Astrocyte (in vitro differentiated cells and primary cell): ENCODE results near the gene LRRC66. TPM values are rescaled to one million over a fixed set of nuclear protein-coding genes. Genes with fewer than 3 reads are reported as not detected.
A peak's percentile ranks its signal among the peaks of the same experiment; 100 is the strongest.

Experiments
- DNase-seq: peaks from one replicate; pipeline ENCODE4 v3.0.0-alpha.2; 2010; ENCODE audit warnings: low read depth
- FAIRE-seq: peaks from 2 replicates; lab custom pipeline; 2011; peaks lifted over from hg19 to GRCh38; lab: Jason Lieb, UNC
- H2AFZ ChIP-seq: 2 replicates; pipeline ENCODE4 v1.6.0; 2012; ENCODE audit warnings: low read depth, low read length, inconsistent platforms
- H3K27ac ChIP-seq: 2 replicates; pipeline ENCODE4 v1.5.1; 2011; ENCODE audit warnings: low read depth, low read length, inconsistent platforms
- H3K27me3 ChIP-seq: 2 replicates; pipeline ENCODE4 v1.6.0; 2011; ENCODE audit warnings: low read length, inconsistent platforms; ENCODE audit not compliant: insufficient read depth
- H3K36me3 ChIP-seq: 2 replicates; pipeline ENCODE4 v1.5.1; 2011; ENCODE audit warnings: low read length, inconsistent platforms; ENCODE audit not compliant: insufficient read depth
- H3K4me1 ChIP-seq: 2 replicates; pipeline ENCODE4 v1.5.1; 2011; ENCODE audit warnings: low read length, inconsistent platforms; ENCODE audit not compliant: insufficient read depth
- H3K4me2 ChIP-seq: 2 replicates; pipeline ENCODE4 v1.6.0; 2012; ENCODE audit warnings: low read length, inconsistent platforms
- H3K4me3 ChIP-seq: 2 replicates; pipeline ENCODE4 v1.5.1; 2011; ENCODE audit warnings: low read depth, mild to moderate bottlenecking, low read length, inconsistent platforms; ENCODE audit not compliant: insufficient read depth
- H3K79me2 ChIP-seq: 2 replicates; pipeline ENCODE4 v1.6.0; 2012; ENCODE audit warnings: mild to moderate bottlenecking, low read length, inconsistent platforms; ENCODE audit not compliant: insufficient read depth
- H3K9ac ChIP-seq: 2 replicates; pipeline ENCODE4 v1.6.0; 2012; ENCODE audit warnings: mild to moderate bottlenecking, low read length, inconsistent platforms
- H3K9me3 ChIP-seq: 2 replicates; pipeline ENCODE4 v1.5.1; 2012; ENCODE audit warnings: low read depth, mild to moderate bottlenecking, low read length, inconsistent platforms; ENCODE audit not compliant: insufficient read depth
- H4K20me1 ChIP-seq: 2 replicates; pipeline ENCODE4 v1.6.0; 2012; ENCODE audit warnings: low read length, inconsistent platforms; ENCODE audit not compliant: insufficient read depth
- H3K27ac Mint-ChIP-seq: one replicate; pipeline ENCODE4 v1.8.0; 2021; ENCODE audit warnings: mild to moderate bottlenecking, mixed read lengths; ENCODE audit not compliant: unreplicated experiment
- H3K27me3 Mint-ChIP-seq: one replicate; pipeline ENCODE4 v1.8.0; 2021; ENCODE audit warnings: low read depth, mixed read lengths; ENCODE audit not compliant: unreplicated experiment
- H3K36me3 Mint-ChIP-seq: one replicate; pipeline ENCODE4 v1.8.0; 2021; ENCODE audit warnings: low read depth, mixed read lengths; ENCODE audit not compliant: unreplicated experiment
- H3K4me1 Mint-ChIP-seq: one replicate; pipeline ENCODE4 v1.8.0; 2021; ENCODE audit warnings: low read depth, mixed read lengths; ENCODE audit not compliant: unreplicated experiment
- H3K4me3 Mint-ChIP-seq: one replicate; pipeline ENCODE4 v1.8.0; 2021; ENCODE audit warnings: mild to moderate bottlenecking, moderate library complexity, mixed read lengths; ENCODE audit not compliant: unreplicated experiment
- H3K9me3 Mint-ChIP-seq: one replicate; pipeline ENCODE4 v1.8.0; 2021; ENCODE audit warnings: mild to moderate bottlenecking, mixed read lengths; ENCODE audit not compliant: unreplicated experiment
- CTCF ChIP-seq: IDR thresholded peaks from 2 replicates; pipeline ENCODE4 v1.5.1; 2011; ENCODE audit warnings: low read depth, mild to moderate bottlenecking, inconsistent platforms, low read length, moderate library complexity; ENCODE audit not compliant: insufficient read depth
- EZH2 ChIP-seq: IDR thresholded peaks from 2 replicates; pipeline ENCODE4 v1.6.1; 2012; ENCODE audit warnings: mild to moderate bottlenecking, low read length, inconsistent platforms; ENCODE audit not compliant: insufficient read depth
- total RNA-seq: library from RNA; stranded (reverse); gene quantifications from 2 replicates; pipeline ENCODE4 v1.2.1, GENCODE V29; 2021

Gene LRRC66
- total RNA-seq, 1 donor from 2014 or later: 0.32 TPM

DNA sequence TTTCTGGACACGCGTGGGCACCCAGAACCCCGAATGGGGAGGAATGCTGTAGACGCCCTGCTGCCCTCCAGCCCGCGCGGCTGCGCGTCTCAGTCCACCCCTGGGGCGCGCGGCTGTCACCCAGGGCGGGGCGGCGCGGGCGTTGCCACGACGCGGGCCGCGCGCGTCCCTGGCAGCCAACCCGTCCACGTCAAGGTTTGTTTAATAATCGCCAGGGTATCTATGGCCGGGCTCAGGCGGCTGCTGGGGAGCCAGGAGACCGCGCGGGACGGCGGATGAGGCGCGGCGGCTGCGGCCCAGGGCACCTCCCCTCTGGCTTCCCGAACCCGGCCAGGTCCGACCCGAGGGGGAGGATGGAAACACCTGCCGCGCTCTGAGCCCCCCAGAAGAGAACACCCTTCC lies 31.1 kb upstream of the LRRC66 start, which contains the start of gene SPATA18:
TSS of gene SPATA18 (plus strand) at position 92 of the 402 bp plus-strand sequence. CDS start 401 bp downstream, outside the sequence.
- Histone ChIP-seq H3K4me3 (peak within 1 kb of the TSS; percentile 82), H4K20me1 (no peaks in the 10 kb centered on the region), H3K9me3 (no peaks in the 10 kb centered on the region), H3K36me3 (no peaks in the 10 kb centered on the region), H3K4me2 (peak within 1 kb of the TSS; percentile 100), H3K4me1 (peaks cover 7% of the 10 kb centered on the region), H2AFZ (peak within 1 kb of the TSS; percentile 96), H3K9ac (peak within 1 kb of the TSS; percentile 86), H3K79me2 (no peaks in the 10 kb centered on the region), H3K27ac (peak within 1 kb of the TSS; percentile 76), H3K27me3 (no peaks in the 10 kb centered on the region)
- H3K9me3 Mint-ChIP-seq: peaks cover 2% of the 10 kb centered on the region
- no peaks in the 10 kb centered on the region for H3K27me3 Mint-ChIP-seq
- H3K4me3 Mint-ChIP-seq: peak within 1 kb of the TSS; percentile 95
- H3K36me3 Mint-ChIP-seq: no peaks in the 10 kb centered on the region
- peak within 1 kb of the TSS; percentile 95 for H3K27ac Mint-ChIP-seq
- H3K4me1 Mint-ChIP-seq: peaks cover 14% of the 10 kb centered on the region
- FAIRE-seq (no peak), DNase-seq (peak; percentile 10)
- no peak for TF ChIP-seq CTCF
- TF ChIP-seq EZH2: no peak

DNA sequence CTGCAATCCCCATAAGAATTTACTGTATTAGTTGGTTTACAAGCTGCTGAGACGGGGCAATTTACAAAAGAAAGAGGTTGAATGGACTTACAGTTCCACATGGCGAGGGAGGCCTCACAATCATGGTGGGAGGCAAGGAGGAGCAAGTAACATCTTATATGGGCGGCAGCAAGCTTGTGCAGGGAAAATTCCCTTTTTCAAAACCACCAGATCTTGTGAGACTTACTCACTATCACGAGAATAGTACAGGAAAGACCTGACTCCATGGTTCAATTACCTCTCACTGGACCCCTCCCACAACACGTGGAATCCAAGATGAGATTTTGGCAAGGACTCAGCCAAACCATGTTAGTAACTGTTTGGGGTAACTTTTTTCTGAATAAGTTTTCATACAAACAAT lies 29.1 kb upstream of the LRRC66 start:
- H3K27ac ChIP-seq: no peak overlapping the region

More for the DNA sequence above, 29.1 kb upstream of the LRRC66 start:
- Mint-ChIP-seq H3K27me3 (no peaks in the 10 kb centered on the region), H3K9me3 (peaks cover 2% of the 10 kb centered on the region), H3K36me3 (no peaks in the 10 kb centered on the region), H3K27ac (no peak overlapping the region), H3K4me1 (peaks cover 10% of the 10 kb centered on the region), H3K4me3 (no peak overlapping the region)
- Histone ChIP-seq H3K4me1 (peaks cover 7% of the 10 kb centered on the region), H3K4me2 (no peak overlapping the region), H3K79me2 (no peaks in the 10 kb centered on the region), H3K27me3 (no peaks in the 10 kb centered on the region), H3K36me3 (no peaks in the 10 kb centered on the region), H3K9me3 (no peaks in the 10 kb centered on the region), H4K20me1 (no peaks in the 10 kb centered on the region), H3K9ac (no peak overlapping the region), H3K4me3 (no peak overlapping the region), H2AFZ (no peak overlapping the region)
- FAIRE-seq (no peak), DNase-seq (no peak)
- TF ChIP-seq CTCF (no peak), EZH2 (no peak)
